K562 (cell line): Measurements from ENCODE around the gene SAMD4A. TPM values are rescaled to one million over a fixed set of nuclear protein-coding genes. Genes with fewer than 3 reads are reported as not detected.

Experiments used
- ATAC-seq: fragments of 200-7000 bp; cut with Tn5 transposase; 3 replicates; pipeline ENCODE4 v1.9.1; 2020; ENCODE audit warnings: moderate library complexity
- BruUV-seq: library from RNA; stranded (reverse); fragments of 400-500 nt; replicated peaks from 2 replicates; lab custom pipeline; 2021; lab: Mats Ljungman, UMichigan
- CTCF ChIA-PET: fragments of 300-600 bp; formaldehyde crosslinking; extraction: SDS; loops from one replicate; lab custom pipeline; 2021; ENCODE audit warnings: low intra/inter-chr PET ratio; lab: Yijun Ruan, JAX
- POLR2A ChIA-PET: fragments of 300-600, 350-650 bp; sonication (Branson Sonifier 250); formaldehyde crosslinking; extraction: SDS; loops from one replicate; lab custom pipeline; 2021; ENCODE audit warnings: antibody characterized with exemption, inconsistent platforms; lab: Yijun Ruan, JAX
- DNase-seq, 4 experiments: peaks; one replicate each; pipeline versions ENCODE4 v3.0.0 to v3.0.0-alpha.2; 2011 to 2018; ENCODE audit warnings: low spot score in 3 of 4, mixed read lengths in 3 of 4; ENCODE audit errors: extremely low read depth in 1 of 4
- FAIRE-seq: peaks from 2 replicates; lab custom pipeline; 2011; peaks lifted over from hg19 to GRCh38; lab: Jason Lieb, UNC
- H2AFZ ChIP-seq: 2 replicates; pipeline ENCODE4 v1.6.0; 2011; ENCODE audit warnings: low read depth, low read length, control low read depth, inconsistent platforms
- H3K27ac ChIP-seq: fragments of 200-600 bp; 3 replicates; pipeline ENCODE4 v1.8.0; 2011; ENCODE audit warnings: low read depth, mild to moderate bottlenecking, control low read depth, inconsistent platforms, low read length, moderate library complexity, mixed read lengths; ENCODE audit errors: extremely low read depth
- H3K27me3 ChIP-seq, 2 experiments: fragments of 300-600 bp in 1 of 2; 2 replicates in 1 of 2; 3 replicates in 1 of 2; pipeline versions ENCODE4 v1.6.0 to v1.8.0; 2011; ENCODE audit warnings: inconsistent platforms in 2 of 2, low read length in 2 of 2, mild to moderate bottlenecking in 1 of 2, mixed read lengths in 1 of 2, moderate library complexity in 1 of 2; ENCODE audit not compliant: control insufficient read depth in 2 of 2, insufficient read depth in 2 of 2
- H3K36me3 ChIP-seq: fragments of 300-600 bp; 3 replicates; pipeline ENCODE4 v1.8.0; 2011; ENCODE audit warnings: mild to moderate bottlenecking, low read length, inconsistent platforms; ENCODE audit not compliant: control insufficient read depth, insufficient read depth
- H3K4me1 ChIP-seq, 2 experiments: fragments of 200-600 bp in 1 of 2; replicated peaks in 1 of 2; 2 replicates in 1 of 2; 3 replicates in 1 of 2; pipeline versions ENCODE4 v1.5.1 to v1.8.0; 2011; ENCODE audit warnings: inconsistent platforms in 2 of 2, low read length in 2 of 2, mild to moderate bottlenecking in 1 of 2, mixed read lengths in 1 of 2, moderate library complexity in 1 of 2; ENCODE audit not compliant: control insufficient read depth in 2 of 2, insufficient read depth in 2 of 2
- H3K4me2 ChIP-seq: 2 replicates; pipeline ENCODE4 v1.6.1; 2011; ENCODE audit warnings: low read length, control low read depth, inconsistent platforms, mixed read lengths; ENCODE audit not compliant: insufficient read depth
- H3K4me3 ChIP-seq: fragments of 200-600 bp; sonication (generic), shearing (Covaris generic); 2 replicates; pipeline ENCODE4 v1.5.1; 2016; ENCODE audit warnings: control low read depth, inconsistent platforms
- H3K79me2 ChIP-seq: fragments of 200-600 bp; 3 replicates; pipeline ENCODE4 v1.8.0; 2011; ENCODE audit warnings: low read length, inconsistent platforms; ENCODE audit not compliant: control insufficient read depth, insufficient read depth
- H3K9ac ChIP-seq, 2 experiments: 2 replicates each; pipeline versions ENCODE4 v1.6.0 to v1.6.1; 2011; ENCODE audit warnings: low read depth in 2 of 2, low read length in 2 of 2, control low read depth in 1 of 2, inconsistent platforms in 1 of 2, mild to moderate bottlenecking in 1 of 2, mixed read lengths in 1 of 2; ENCODE audit not compliant: insufficient read depth in 1 of 2
- H3K9me1 ChIP-seq: one replicate; pipeline ENCODE4 v1.6.0; 2011; ENCODE audit warnings: inconsistent platforms, mild to moderate bottlenecking, low read length, moderate library complexity; ENCODE audit not compliant: control insufficient read depth, insufficient read depth
- H3K9me3 ChIP-seq: replicated peaks from 2 replicates; pipeline ENCODE4 v1.5.1; 2011; ENCODE audit warnings: low read depth, low read length, inconsistent platforms; ENCODE audit not compliant: control insufficient read depth, insufficient read depth
- H4K20me1 ChIP-seq: replicated peaks from 2 replicates; pipeline ENCODE4 v1.6.1; 2011; ENCODE audit warnings: low read length, inconsistent platforms, mixed read lengths; ENCODE audit not compliant: control insufficient read depth, insufficient read depth
- CBFA2T3 ChIP-seq: fragments of 450-650 bp; IDR thresholded peaks from 2 replicates; pipeline ENCODE4 v1.6.1; 2017
- CBFB ChIP-seq: sonication (generic); formaldehyde crosslinking; IDR thresholded peaks from 2 replicates; pipeline ENCODE4 v1.4.0; 2020; ENCODE audit warnings: mild to moderate bottlenecking, missing genetic modification reagents
- ETS1 ChIP-seq: conservative IDR thresholded peaks from 2 replicates; pipeline ENCODE4 v1.6.1; 2011; ENCODE audit warnings: low read depth, mild to moderate bottlenecking, low read length; ENCODE audit not compliant: control insufficient read depth
- HINFP ChIP-seq: fragments of 450-650 bp; conservative IDR thresholded peaks from 2 replicates; pipeline ENCODE4 v1.6.1; 2016; ENCODE audit warnings: missing genetic modification characterization, low read depth, mild to moderate bottlenecking, control low read depth, missing compliant biosample characterization
- HMBOX1 ChIP-seq: sonication (generic); IDR thresholded peaks from 2 replicates; pipeline ENCODE4 v1.6.1; 2016
- KAT8 ChIP-seq: fragments of 450-650 bp; IDR thresholded peaks from 2 replicates; pipeline ENCODE4 v1.6.1; 2016; ENCODE audit warnings: low read depth, mild to moderate bottlenecking
- POLR2AphosphoS2 ChIP-seq: IDR thresholded peaks from 2 replicates; pipeline ENCODE4 v1.6.1; 2012; ENCODE audit warnings: low read length, improper control_type of control experiment
- PTRF ChIP-seq: fragments of 450-650 bp; IDR thresholded peaks from 2 replicates; pipeline ENCODE4 v1.6.1; 2016; ENCODE audit warnings: mild to moderate bottlenecking, missing genetic modification characterization, missing compliant biosample characterization
- SREBF2 ChIP-seq: sonication (generic); formaldehyde crosslinking; IDR thresholded peaks from 2 replicates; pipeline ENCODE4 v1.4.0; 2020; ENCODE audit warnings: mild to moderate bottlenecking, missing genetic modification reagents
- ZBED1 ChIP-seq: IDR thresholded peaks from 2 replicates; pipeline ENCODE4 v1.6.1; 2014
- ZNF354B ChIP-seq: fragments of 250-450 bp; sonication (Bioruptor Pico); IDR thresholded peaks from 2 replicates; pipeline ENCODE4 v1.4.0; 2020
- ZNF407 ChIP-seq: fragments of 450-650 bp; IDR thresholded peaks from 2 replicates; pipeline ENCODE4 v1.6.1; 2016; ENCODE audit warnings: low read depth
- WGBS: fragments of 100-300 bp; shearing (Covaris generic); methylation state at CpG from one replicate; pipeline ENCODE4 v1.1.6; 2016; ENCODE audit warnings: low coverage, mixed read lengths; ENCODE audit not compliant: insufficient coverage; ENCODE audit errors: missing lambda C conversion rate; 5-methylcytosine and 5-hydroxymethylcytosine counted together
- in situ Hi-C: fragments of 300-500 bp; cut with MboI; formaldehyde crosslinking; loops from 4 replicates; pipeline ENCODE4 v1.15.0; 2018; ENCODE audit warnings: inconsistent platforms, mixed read lengths
- intact Hi-C: fragments of 100-400 bp; cut with micrococcal nuclease; formaldehyde crosslinking; loops from 2 replicates; pipeline ENCODE4 v1.14.2; 2022
- polyA plus RNA-seq, 8 experiments: library from polyadenylated mRNA; depleted of rRNA in 4 of 8; stranded (reverse) in 5 of 8; unstranded in 3 of 8; fragments of >200 nt; fragmentation: Nextera tagmentation in 2 of 8; fragmentation: Illumina TruSeq in 1 of 8; extraction: Ambion mirVana in 2 of 8; extraction: Trizol in 1 of 8; gene quantifications; 2 replicates each; pipeline versions ENCODE4 v1.2.1 to v1.2.3, GENCODE V29; 2011 to 2014; ENCODE audit warnings: inconsistent platforms in 1 of 8, missing spikeins in 1 of 8
- total RNA-seq, 7 experiments: library from RNA; depleted of rRNA in 6 of 7; stranded (reverse); fragments of >200 nt in 6 of 7; fragmentation: Illumina TruSeq in 2 of 7; extraction: Trizol in 2 of 7; gene quantifications; 2 replicates each; pipeline versions ENCODE4 v1.2.1 to v1.2.3, GENCODE V29; 2011 to 2021; ENCODE audit warnings: low replicate concordance in 1 of 7

Gene SAMD4A
- total and polyA plus RNA-seq, 9 of the 15 experiments (the other 6 are each of a cell fraction or from before 2014, with no cell fraction given): 0.66 to 6.8 (median 3.3) TPM

GRCh38 chr14:54777395-54777794, 210.5 kb downstream of the SAMD4A start:
- H3K9ac ChIP-seq: no peak overlapping the region
- H3K36me3 ChIP-seq: peaks cover 25% of the 10 kb centered on the region; the same call in 2 of the 3 replicates
- ATAC-seq: no peak
- no peak overlapping the region for H3K4me3 ChIP-seq
- FAIRE-seq: no peak
- WGBS: 51% methylated on average over 5 of the region's 8 CpGs
- H3K9me3 ChIP-seq: no peaks in the 10 kb centered on the region
- BruUV-seq: no TSS peak
- no peaks in the 10 kb centered on the region for H3K79me2 ChIP-seq
- in situ Hi-C loops (loop anchor here (25.0 kb wide), 1 partner anchor 1240 kb away; no protein-coding TSS in a partner anchor), intact Hi-C loops (loop anchor here (10.0 kb wide), 1 partner anchor 413 kb away; no protein-coding TSS in a partner anchor)
- H3K9me1 ChIP-seq: no peaks in the 10 kb centered on the region
- no peak overlapping the region for H3K4me2 ChIP-seq
- peaks cover 5% of the 10 kb centered on the region; the same call in 1 of the 2 replicates for H4K20me1 ChIP-seq
- H3K4me1 ChIP-seq: peaks cover 12 to 14% of the 10 kb centered on the region in 2 experiments; a peak in 4 of 5 replicates
- H3K27me3 ChIP-seq: no peaks in the 10 kb centered on the region
- no peak for DNase-seq
- no peak overlapping the region for H3K27ac ChIP-seq
- ChIA-PET CTCF (no interaction called here), POLR2A (interaction anchor here (0.6 to 1.0 kb wide), 3 partner anchors 17 to 531 kb away, joined by 3 read pairs; no protein-coding TSS in a partner anchor)
- no peak overlapping the region for H2AFZ ChIP-seq
- no peak for TF ChIP-seq PTRF (tag)
- TF ChIP-seq KAT8: no peak
- no peak for TF ChIP-seq POLR2AphosphoS2
- TF ChIP-seq CBFA2T3: no peak
- TF ChIP-seq ZNF407: no peak
- TF ChIP-seq HMBOX1: no peak
- TF ChIP-seq ZNF354B: no peak
- TF ChIP-seq HINFP (tag): no peak
- no peak for TF ChIP-seq ETS1
- no peak for TF ChIP-seq ZBED1
- TF ChIP-seq CBFB (CRISPR knock-in tag): no peak
- no peak for TF ChIP-seq SREBF2 (CRISPR knock-in tag)
